Measurements from ENCODE around the gene GGT1. TPM values are rescaled to one million over a fixed set of nuclear protein-coding genes. Genes with fewer than 3 reads are reported as not detected.
"Not testable (repeated sequence)": the region's sequence is repeated elsewhere in the genome, so short reads cannot be mapped to it uniquely, and the experiment has no call there.

Gene GGT1
- total RNA-seq, 2 experiments from 2014 or later = 32.4 to 34.9 TPM

- Mint-ChIP-seq H3K27ac (no peak overlapping the region), H3K4me1 (no peaks in the 10 kb centered on the region), H3K4me3 (no peak overlapping the region), H3K36me3 (ENCODE audit: low read depth) (no peaks in the 10 kb centered on the region), H3K27me3 (peaks cover 3% of the 10 kb centered on the region), H3K9me3 (ENCODE audit: low read depth) (no peaks in the 10 kb centered on the region)
- CTCF ChIA-PET = no interaction called here
- no peak for ATAC-seq
- intact Hi-C loops (cut with DNase I, micrococcal nuclease) = no loop called here
- POLR2A ChIA-PET = no interaction called here
- no peak for DNase-seq
Measured at GRCh38 chr22:24585927-24586546, 17.0 kb upstream of the GGT1 start.

- no peak for ATAC-seq
- no peak overlapping the region for H3K4me3 Mint-ChIP-seq
- CTCF ChIA-PET = no interaction called here
- POLR2A ChIA-PET = no interaction called here
- no peaks in the 10 kb centered on the region for H3K9me3 Mint-ChIP-seq (ENCODE audit: low read depth)
- no peak for DNase-seq
- H3K27ac Mint-ChIP-seq = no peak overlapping the region
- H3K36me3 Mint-ChIP-seq (ENCODE audit: low read depth) = no peaks in the 10 kb centered on the region
- H3K27me3 Mint-ChIP-seq = peaks cover 6% of the 10 kb centered on the region
- intact Hi-C loops (cut with DNase I, micrococcal nuclease) = no loop called here
- H3K4me1 Mint-ChIP-seq = peaks cover 1% of the 10 kb centered on the region
Measured at GRCh38 chr22:24587251-24587650, 15.7 kb upstream of the GGT1 start.

GRCh38 chr22:24587948-24588347 lies 15.0 kb upstream of the GGT1 start:
- POLR2A ChIA-PET = no interaction called here
- DNase-seq (no peak), ATAC-seq (no peak)
- intact Hi-C loops (cut with DNase I, micrococcal nuclease) = no loop called here
- Mint-ChIP-seq H3K27ac (no peak overlapping the region), H3K36me3 (ENCODE audit: low read depth) (no peaks in the 10 kb centered on the region), H3K4me3 (no peak overlapping the region), H3K9me3 (ENCODE audit: low read depth) (no peaks in the 10 kb centered on the region), H3K27me3 (peaks cover 8% of the 10 kb centered on the region), H3K4me1 (peaks cover 4% of the 10 kb centered on the region)
- CTCF ChIA-PET = no interaction called here

GRCh38 chr22:24588381-24588756 lies 14.6 kb upstream of the GGT1 start:
- Mint-ChIP-seq H3K27me3 (peaks cover 8% of the 10 kb centered on the region), H3K9me3 (ENCODE audit: low read depth) (no peaks in the 10 kb centered on the region), H3K4me1 (peaks cover 4% of the 10 kb centered on the region), H3K36me3 (ENCODE audit: low read depth) (no peaks in the 10 kb centered on the region), H3K4me3 (no peak overlapping the region), H3K27ac (no peak overlapping the region)
- no peak for DNase-seq
- POLR2A ChIA-PET = no interaction called here
- CTCF ChIA-PET = no interaction called here
- intact Hi-C loops (cut with DNase I, micrococcal nuclease) = no loop called here
- ATAC-seq = no peak

- no peak for ATAC-seq
- Mint-ChIP-seq H3K27me3 (peaks cover 8% of the 10 kb centered on the region), H3K9me3 (ENCODE audit: low read depth) (no peaks in the 10 kb centered on the region), H3K4me3 (no peak overlapping the region), H3K36me3 (ENCODE audit: low read depth) (no peaks in the 10 kb centered on the region), H3K27ac (no peak overlapping the region), H3K4me1 (peaks cover 4% of the 10 kb centered on the region)
- ChIA-PET CTCF (no interaction called here), POLR2A (no interaction called here)
- intact Hi-C loops (cut with DNase I, micrococcal nuclease) = no loop called here
- no peak for DNase-seq
Measured at GRCh38 chr22:24588757-24589481, 14.1 kb upstream of the GGT1 start.

- Mint-ChIP-seq H3K4me3 (no peak overlapping the region), H3K27ac (no peak overlapping the region), H3K36me3 (ENCODE audit: low read depth) (no peaks in the 10 kb centered on the region), H3K4me1 (peaks cover 4% of the 10 kb centered on the region), H3K9me3 (ENCODE audit: low read depth) (no peaks in the 10 kb centered on the region), H3K27me3 (peaks cover 8% of the 10 kb centered on the region)
- ChIA-PET POLR2A (no interaction called here), CTCF (no interaction called here)
- intact Hi-C loops (cut with DNase I, micrococcal nuclease) = no loop called here
- ATAC-seq (no peak), DNase-seq (no peak)
Measured at GRCh38 chr22:24589518-24590030, 13.4 kb upstream of the GGT1 start.

- Mint-ChIP-seq H3K9me3 (ENCODE audit: low read depth) (no peaks in the 10 kb centered on the region), H3K36me3 (ENCODE audit: low read depth) (no peaks in the 10 kb centered on the region), H3K27me3 (peaks cover 8% of the 10 kb centered on the region), H3K4me3 (no peak overlapping the region), H3K27ac (no peak overlapping the region), H3K4me1 (peaks cover 4% of the 10 kb centered on the region)
- intact Hi-C loops (cut with DNase I, micrococcal nuclease) = no loop called here
- no peak for ATAC-seq
- POLR2A ChIA-PET = no interaction called here
- CTCF ChIA-PET = no interaction called here
- DNase-seq = no peak
Measured at GRCh38 chr22:24590596-24591173, 12.3 kb upstream of the GGT1 start.

GRCh38 chr22:24591286-24591830 lies 11.6 kb upstream of the GGT1 start:
- H3K36me3 Mint-ChIP-seq (ENCODE audit: low read depth) = no peaks in the 10 kb centered on the region
- H3K9me3 Mint-ChIP-seq (ENCODE audit: low read depth) = no peaks in the 10 kb centered on the region
- no peak for ATAC-seq
- H3K4me1 Mint-ChIP-seq = peaks cover 4% of the 10 kb centered on the region
- peaks cover 8% of the 10 kb centered on the region for H3K27me3 Mint-ChIP-seq
- no peak for DNase-seq
- CTCF ChIA-PET = no interaction called here
- H3K27ac Mint-ChIP-seq = no peak overlapping the region
- POLR2A ChIA-PET = no interaction called here
- H3K4me3 Mint-ChIP-seq = no peak overlapping the region
- intact Hi-C loops (cut with DNase I, micrococcal nuclease) = no loop called here

- peak overlapping the region; percentile 64 for H3K4me3 Mint-ChIP-seq
- ChIA-PET POLR2A (no interaction called here), CTCF (no interaction called here)
- H3K27me3 Mint-ChIP-seq = peaks cover 8% of the 10 kb centered on the region
- no peaks in the 10 kb centered on the region for H3K36me3 Mint-ChIP-seq (ENCODE audit: low read depth)
- peaks cover 4% of the 10 kb centered on the region for H3K4me1 Mint-ChIP-seq
- ATAC-seq (peak; percentile 24), DNase-seq (no peak)
- H3K27ac Mint-ChIP-seq = peak overlapping the region; percentile 47
- no peaks in the 10 kb centered on the region for H3K9me3 Mint-ChIP-seq (ENCODE audit: low read depth)
- intact Hi-C loops (cut with DNase I, micrococcal nuclease) = no loop called here
Measured at GRCh38 chr22:24592058-24592850, 10.7 kb upstream of the GGT1 start.

- ATAC-seq (peak; percentile 79), DNase-seq (peak; percentile 50)
- H3K9me3 Mint-ChIP-seq (ENCODE audit: low read depth) = no peaks in the 10 kb centered on the region
- no peaks in the 10 kb centered on the region for H3K36me3 Mint-ChIP-seq (ENCODE audit: low read depth)
- peak within 1 kb of the TSS; percentile 47 for H3K27ac Mint-ChIP-seq
- peaks cover 4% of the 10 kb centered on the region for H3K4me1 Mint-ChIP-seq
- peak within 1 kb of the TSS; percentile 64 for H3K4me3 Mint-ChIP-seq
- intact Hi-C loops (cut with DNase I, micrococcal nuclease) = no loop called here
- ChIA-PET CTCF (no interaction called here), POLR2A (interaction anchor here (0.7 kb wide), 1 partner anchor 291 kb away, joined by 5 read pairs; no protein-coding TSS in a partner anchor)
- H3K27me3 Mint-ChIP-seq = peaks cover 8% of the 10 kb centered on the region
Measured at GRCh38 chr22:24592851-24593558, 10.0 kb upstream of the GGT1 start, which contains the start of gene LRRC75B. Gene LRRC75B (minus strand): TSS chr22:24593073. CDS start chr22:24593039, 34 bp downstream.

- H3K9me3 Mint-ChIP-seq (ENCODE audit: low read depth); CTCF ChIA-PET; H3K27ac Mint-ChIP-seq; intact Hi-C loops (cut with DNase I, micrococcal nuclease); ATAC-seq; H3K27me3 Mint-ChIP-seq; H3K4me1 Mint-ChIP-seq; H3K36me3 Mint-ChIP-seq (ENCODE audit: low read depth); DNase-seq: not testable (repeated sequence)
- peak overlapping the region; percentile 32 for H3K4me3 Mint-ChIP-seq
- POLR2A ChIA-PET = interaction anchor here (0.7 kb wide), 1 partner anchor 292 kb away, joined by 5 read pairs; no protein-coding TSS in a partner anchor
Measured at GRCh38 chr22:24593559-24593835, 9.5 kb upstream of the GGT1 start.
